Fibroblast of lung (primary cell): ENCODE measurements around the gene PITHD1.

Source experiments
- EZH2 ChIP-seq: IDR thresholded peaks from 2 replicates; pipeline ENCODE4 v1.5.1; 2012; ENCODE audit warnings: low read length, control low read depth, mild to moderate bottlenecking; ENCODE audit errors: missing control alignments
- TF ChIP-seq, protein P1 (sequence below), 2 donors: IDR thresholded peaks in 1 of 2; conservative IDR thresholded peaks in 1 of 2; 1 replicate in 1 of 2; 2 replicates in 1 of 2; pipeline ENCODE4 v1.5.1; 2011 to 2012; ENCODE audit warnings: low read length in 2 of 2, control low read depth in 1 of 2, inconsistent platforms in 1 of 2, low read depth in 1 of 2, mild to moderate bottlenecking in 1 of 2

DNA sequence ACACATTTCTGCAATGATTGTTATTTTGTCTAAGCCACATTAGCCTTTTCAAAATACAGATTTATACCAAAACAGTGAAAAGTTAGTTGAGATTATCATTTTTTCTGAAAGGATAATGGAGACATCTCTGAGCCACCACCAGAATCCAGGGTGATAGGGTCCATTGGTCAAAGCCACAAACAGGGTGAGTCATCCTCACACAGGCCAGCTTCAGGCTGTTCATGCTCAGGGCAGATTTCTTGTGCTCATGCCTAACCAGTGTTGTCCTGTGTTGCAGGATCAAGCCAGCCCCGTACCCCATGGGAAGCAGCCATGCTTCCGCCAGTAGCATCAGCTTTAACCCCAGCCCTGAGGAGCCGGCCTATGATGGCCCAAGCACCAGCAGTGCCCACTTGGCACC lies 21.5 kb upstream of the PITHD1 start:
- TF ChIP-seq, protein P1, sequence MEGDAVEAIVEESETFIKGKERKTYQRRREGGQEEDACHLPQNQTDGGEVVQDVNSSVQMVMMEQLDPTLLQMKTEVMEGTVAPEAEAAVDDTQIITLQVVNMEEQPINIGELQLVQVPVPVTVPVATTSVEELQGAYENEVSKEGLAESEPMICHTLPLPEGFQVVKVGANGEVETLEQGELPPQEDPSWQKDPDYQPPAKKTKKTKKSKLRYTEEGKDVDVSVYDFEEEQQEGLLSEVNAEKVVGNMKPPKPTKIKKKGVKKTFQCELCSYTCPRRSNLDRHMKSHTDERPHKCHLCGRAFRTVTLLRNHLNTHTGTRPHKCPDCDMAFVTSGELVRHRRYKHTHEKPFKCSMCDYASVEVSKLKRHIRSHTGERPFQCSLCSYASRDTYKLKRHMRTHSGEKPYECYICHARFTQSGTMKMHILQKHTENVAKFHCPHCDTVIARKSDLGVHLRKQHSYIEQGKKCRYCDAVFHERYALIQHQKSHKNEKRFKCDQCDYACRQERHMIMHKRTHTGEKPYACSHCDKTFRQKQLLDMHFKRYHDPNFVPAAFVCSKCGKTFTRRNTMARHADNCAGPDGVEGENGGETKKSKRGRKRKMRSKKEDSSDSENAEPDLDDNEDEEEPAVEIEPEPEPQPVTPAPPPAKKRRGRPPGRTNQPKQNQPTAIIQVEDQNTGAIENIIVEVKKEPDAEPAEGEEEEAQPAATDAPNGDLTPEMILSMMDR (conservative IDR thresholded peaks at IDR 0.05 in 1 of 2, IDR thresholded peaks at IDR 0.05 in 1 of 2; ENCODE audit: low read depth in 1 of 2, low read length in 2 of 2) = no peak
- no peak for TF ChIP-seq EZH2
